Kidney glomerular epithelial cell (primary cell): ENCODE measurements around the gene TRAF3IP1.

Experiments used
- DNase-seq: peaks from one replicate; lab custom pipeline; 2025; lab: John Stamatoyannopoulos, UW

TRAF3IP1 gene

DNA sequence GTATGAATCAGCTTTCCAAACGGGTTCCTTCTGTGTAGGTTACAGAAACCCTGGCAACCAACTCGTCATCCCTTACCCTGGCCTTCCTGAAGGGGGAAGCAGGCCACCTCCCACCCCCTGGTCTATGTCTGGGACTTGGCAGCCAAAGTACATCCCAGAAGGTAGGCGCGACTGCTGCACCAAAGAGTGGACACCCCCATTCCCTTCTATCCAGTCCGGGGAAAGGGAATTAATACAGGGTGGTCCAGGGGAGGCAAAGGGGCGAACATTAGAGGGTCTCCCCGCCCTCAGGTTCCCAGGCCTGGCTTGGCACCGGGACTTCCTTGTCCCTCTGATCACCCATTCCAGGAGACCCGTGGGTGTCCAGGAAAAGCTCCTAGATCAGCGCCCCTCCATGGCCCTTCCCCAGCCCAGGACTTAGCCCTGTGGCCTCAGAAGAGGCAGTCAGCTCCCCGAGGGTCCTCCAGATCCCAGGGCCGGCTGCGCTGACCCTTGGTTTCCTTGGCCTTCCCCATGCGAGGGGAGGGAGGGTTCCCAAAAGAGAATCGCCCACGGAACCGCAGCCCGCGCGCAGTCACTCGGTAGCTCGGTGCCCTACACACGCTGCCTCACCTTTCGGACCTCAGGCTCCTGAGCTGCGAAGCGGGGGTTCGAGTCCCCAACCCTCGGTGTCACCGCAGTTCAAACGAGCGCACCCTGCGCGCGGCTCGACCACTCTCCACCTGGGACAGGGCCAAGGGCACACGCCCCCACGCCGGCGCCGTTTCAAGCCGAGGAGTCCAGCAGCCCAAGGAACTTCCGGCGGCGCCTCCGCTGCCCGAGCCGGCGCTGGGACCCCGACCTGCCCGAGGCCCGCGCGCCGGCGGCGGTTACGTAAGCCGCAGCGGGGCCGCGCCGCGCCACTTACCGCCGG, 32.3 kb upstream of the TRAF3IP1 start, which contains the start of gene PER2:
Gene PER2 (minus strand): TSS at position 874 of the 913 bp plus-strand sequence. CDS start 10,674 bp downstream, outside the sequence.
- peak; percentile 75 for DNase-seq

DNA sequence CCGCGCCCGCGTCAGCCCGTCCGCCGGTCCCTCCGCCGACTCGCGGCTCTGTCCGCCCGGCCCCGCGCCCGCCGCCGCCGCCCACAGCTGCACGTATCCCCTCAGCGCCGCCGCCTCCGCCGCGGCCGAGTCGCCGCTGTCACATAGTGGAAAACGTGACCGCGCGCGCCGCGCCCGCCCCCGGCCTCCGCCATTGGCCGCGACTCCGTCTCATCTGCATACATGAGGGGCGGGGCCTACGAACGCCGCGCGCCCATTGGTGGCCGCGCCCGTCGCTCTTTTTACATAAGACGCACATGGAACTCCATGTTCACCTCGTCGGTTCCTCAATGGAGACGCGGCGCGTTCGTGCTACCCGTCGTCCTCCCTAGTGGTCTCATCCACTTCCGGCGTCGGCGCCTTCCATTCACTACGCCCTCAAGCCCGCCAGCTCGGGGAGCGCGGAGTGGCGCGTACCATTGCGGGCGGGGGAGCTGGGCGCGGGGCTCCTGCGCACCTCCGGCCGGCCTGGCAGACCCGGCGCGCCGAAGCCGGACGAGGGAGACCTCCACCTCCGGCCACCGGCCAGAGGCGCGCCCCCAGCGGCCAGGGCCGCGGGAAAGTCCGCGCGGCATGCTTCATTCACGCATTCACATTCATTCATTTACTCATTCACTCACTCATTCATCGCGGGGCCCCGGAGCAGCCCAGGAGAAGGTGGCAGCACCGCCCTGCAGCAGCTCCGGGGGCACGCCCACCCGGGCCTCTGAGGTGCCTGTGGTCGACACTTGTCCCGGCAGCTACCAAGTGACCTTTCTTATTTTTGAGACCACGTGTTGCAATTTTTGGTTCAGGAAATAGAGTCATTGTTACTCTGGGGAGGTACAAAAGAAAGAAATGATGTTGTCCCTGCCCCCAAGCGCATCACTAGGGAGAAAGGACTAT, 31.4 kb upstream of the TRAF3IP1 start:
- peak; percentile 93 for DNase-seq

GRCh38 chr2:238289574-238289973, 30.7 kb upstream of the TRAF3IP1 start:
- DNase-seq: no peak

DNA sequence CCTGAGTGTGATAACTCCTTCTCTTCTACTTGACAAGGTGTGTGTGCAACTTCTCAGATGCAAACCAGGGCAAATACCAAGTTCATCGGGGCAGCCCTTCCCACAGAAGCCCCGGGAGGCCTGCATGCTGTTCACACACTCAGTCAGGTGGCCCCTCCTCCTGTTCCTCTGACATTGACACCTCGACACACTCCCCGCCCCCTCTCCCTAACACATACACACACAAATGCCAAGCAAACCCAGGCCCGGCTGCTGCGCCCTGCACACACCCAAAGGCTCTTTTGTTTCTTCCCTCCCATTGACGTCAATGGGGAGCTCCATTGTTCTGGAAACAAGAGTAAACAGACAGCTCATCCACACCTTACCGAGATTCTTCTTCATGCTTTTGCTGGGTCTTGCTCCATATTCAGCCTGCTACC, 30.2 kb upstream of the TRAF3IP1 start:
- DNase-seq: no peak

GRCh38 chr2:238290715-238291549, 29.4 kb upstream of the TRAF3IP1 start:
- DNase-seq: no peak

DNA sequence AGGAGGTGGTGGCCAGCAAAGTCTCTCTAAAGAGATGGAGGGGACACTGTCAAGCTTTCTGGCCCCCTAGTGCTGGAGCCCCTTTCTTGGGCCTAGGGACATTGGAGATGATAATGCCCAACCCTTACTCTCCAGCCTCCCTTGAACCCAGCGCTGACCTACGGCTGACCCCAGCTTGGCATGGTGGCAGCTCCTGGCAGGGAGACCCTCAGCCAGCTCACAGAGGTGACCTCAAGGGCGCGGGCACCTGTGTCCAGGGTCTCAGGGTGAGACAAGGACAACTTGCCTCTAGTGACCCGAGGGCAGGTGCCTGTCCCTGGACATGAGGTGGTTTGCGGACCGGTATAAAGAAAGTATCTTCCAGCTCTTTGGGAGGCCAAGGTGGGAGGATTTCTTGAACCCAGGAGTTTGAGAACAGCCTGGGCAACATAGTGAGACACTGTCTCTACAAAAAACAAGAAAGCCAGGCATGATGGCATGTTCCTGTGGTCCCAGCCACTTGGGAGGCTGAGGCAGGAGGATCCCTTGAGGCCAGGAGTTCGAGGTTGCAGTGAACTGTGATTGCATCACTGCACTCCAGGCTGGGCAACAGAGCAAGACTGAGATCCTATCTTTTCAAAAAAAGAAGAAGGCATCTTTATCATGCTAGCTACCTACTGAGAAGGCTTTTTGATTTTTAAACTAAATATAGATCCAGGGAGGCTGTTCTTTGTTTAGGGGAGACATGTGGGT, 28.6 kb upstream of the TRAF3IP1 start:
- no peak for DNase-seq

- DNase-seq: no peak
Measured at GRCh38 chr2:238294046-238294392, 26.3 kb upstream of the TRAF3IP1 start.

DNA sequence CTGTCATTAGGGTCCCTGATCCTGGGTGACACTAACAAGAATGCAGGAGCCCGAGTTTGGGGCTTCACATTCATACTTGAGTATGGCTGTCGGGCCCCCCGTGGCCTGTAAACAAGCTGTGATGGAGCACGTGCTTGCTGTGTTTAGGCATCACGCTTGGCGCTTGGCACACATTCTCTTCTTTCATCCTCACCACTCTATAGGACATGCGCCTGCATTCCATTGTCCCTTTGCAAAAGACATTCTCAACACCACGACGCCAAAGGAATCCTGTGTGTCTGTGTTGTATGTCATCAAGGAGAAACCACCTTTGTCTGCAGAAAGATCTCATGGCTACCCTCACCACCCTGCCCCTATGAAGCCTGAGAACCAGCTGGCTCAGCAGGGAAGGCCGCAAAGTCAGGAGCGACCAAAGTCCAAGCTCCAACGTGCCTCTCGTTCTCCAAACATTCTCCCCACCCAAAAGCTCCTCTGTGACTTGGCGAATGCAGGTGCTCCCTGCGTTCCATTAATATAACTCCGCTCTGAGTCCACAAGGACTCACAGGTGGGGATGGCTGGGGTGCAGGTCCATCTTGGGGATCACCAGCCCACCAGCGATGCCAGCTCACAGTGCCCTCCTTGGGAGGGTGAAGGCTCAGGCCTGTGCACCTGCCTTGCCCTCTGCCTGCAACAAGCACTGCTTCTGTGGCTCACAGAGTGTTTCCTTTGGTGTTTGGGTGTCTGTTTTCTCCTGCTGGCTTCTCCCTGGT, 25.8 kb upstream of the TRAF3IP1 start:
- no peak for DNase-seq

- DNase-seq: no peak
Measured at GRCh38 chr2:238295144-238296112, 24.9 kb upstream of the TRAF3IP1 start.

DNA sequence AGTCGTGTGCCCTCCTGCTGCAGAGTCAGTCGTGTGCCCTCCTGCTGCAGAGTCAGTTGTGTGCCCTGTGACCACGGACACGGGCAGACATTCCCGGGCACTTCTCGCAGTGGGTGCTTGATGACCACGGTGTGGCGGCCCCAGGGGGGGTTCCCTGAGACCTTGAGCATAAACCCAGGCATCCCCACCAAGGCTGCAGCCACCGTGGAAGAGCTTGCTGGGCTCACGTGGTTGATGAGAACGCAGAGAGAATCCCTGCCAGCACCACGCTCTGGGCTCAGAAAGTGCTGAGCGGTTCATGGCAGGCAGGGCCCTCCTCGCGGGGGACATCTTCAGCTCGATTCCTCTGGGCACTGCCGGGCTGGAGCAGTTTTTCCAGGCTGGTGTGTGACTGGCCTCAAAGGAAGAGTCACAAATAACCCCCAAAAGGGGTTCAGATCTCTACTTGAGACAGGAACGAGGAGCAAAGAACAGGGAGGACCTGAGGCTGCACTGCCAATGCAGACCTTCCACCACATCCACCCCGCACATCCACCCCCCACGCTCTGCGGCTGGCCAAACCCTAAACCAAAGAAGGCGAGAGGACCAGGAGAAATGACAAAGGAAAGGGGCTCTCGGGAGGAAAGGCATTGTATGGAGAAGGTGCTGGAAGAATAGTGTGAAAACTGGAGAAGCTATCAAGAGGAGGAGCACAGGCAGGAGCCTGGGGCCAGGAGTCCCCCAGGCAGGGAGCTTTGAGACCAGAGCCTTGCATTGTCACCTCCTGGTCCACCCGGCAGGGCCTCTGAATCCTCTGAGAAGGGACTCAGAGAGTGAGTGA, 23.5 kb upstream of the TRAF3IP1 start:
- DNase-seq: no peak

DNA sequence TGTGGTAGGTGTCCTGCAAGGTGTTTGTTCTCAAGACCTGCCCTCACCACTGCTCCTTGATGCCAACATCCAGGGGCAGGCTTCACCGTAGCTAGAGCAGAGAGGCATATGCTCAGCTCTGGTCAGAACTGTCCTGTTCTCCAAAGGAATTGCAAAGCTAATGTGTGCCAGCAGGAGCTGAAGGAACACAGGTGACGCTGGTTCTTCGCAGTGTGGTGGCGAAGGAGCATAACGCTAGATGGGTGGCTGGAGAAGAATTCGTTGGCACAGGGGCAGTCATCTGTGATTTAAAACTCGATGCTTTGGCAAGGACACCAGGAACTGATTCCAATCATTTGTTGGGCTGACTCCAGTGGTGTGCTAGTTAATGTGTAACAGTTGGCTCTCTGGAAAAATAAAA, 20.5 kb upstream of the TRAF3IP1 start:
- peak; percentile 25 for DNase-seq

DNA sequence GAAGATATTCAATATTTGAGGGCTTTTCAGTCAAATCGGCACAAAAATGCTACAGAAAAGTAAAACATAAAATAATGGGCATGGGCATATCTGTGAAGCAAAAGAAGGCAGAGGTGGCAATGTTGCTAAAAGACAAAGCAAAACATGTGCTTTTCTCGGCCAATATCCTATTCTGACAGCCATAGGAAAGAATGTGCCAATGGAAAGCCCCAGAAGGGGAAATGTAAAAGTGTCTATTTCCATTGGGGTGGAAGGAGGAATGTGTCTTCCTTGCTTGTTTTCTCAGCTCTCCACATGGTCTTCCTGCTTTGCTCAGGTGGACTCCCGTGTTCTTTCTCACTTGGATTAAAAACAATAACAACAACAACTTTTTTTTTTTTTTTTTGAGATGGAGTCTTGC, 18.2 kb upstream of the TRAF3IP1 start:
- no peak for DNase-seq

DNA sequence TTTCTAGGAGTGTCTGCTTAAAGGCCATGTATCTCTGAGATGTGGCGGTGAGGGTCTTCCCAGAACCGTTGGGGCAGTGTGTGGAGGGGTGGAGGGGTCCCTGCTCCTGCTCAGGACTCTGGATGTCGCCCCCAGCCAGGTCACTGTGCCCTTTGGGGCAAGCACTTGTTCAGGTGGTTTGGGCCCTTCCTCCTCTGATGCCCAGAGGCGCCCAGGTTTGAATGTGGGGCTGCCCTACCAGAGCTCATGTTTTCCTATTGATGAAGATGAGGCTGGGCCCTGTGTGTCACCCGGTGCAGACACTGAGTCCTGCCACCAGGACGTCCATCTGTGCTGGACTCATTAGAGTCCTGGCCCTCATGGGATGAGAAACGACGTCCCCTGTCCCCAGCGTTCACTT, 17.6 kb upstream of the TRAF3IP1 start:
- DNase-seq: no peak

- DNase-seq: no peak
Measured at GRCh38 chr2:238304116-238304515, 16.2 kb upstream of the TRAF3IP1 start.

- DNase-seq: no peak
Measured at GRCh38 chr2:238305092-238305862, 15.0 kb upstream of the TRAF3IP1 start.

DNA sequence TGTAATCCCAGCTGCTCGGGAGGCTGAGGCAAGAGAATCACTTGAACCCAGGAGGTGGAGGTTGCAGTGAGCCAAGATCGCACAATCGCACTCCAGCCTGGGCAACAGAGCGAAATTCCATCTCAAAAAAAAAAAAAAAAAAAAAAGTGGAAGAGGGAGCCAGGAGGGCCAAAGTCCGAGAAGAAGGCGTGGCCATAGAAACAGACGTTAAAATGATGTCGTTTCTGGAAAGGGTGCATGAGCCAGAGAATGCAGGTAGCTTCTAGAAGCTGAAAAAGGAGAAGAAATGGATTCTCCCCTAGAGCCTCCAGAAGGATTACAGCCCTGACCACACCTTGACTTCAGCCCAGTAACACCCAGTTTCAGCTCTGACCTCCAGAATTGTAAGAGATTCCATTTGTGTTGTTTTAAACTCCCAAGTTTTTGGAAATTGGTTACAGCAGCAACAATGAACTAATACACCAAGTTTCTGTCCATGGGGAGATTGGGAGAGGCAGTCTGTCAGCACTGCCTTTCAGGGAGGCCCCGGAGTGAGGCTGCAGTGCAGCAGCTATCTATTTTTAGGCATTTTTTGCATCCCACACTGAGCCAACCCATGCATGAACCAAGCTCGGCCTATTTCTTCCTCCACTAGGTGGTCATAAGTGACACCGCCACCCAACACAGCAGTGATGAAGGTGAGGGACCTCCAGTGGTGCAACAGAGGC, 14.2 kb upstream of the TRAF3IP1 start:
- DNase-seq: no peak

- DNase-seq: no peak
Measured at GRCh38 chr2:238306672-238306998, 13.7 kb upstream of the TRAF3IP1 start.
